CD4-positive, alpha-beta T cell (primary cell): ENCODE data around the gene CCL8. TPM values are rescaled to one million over a fixed set of nuclear protein-coding genes. Genes with fewer than 3 reads are reported as not detected.
A peak's percentile ranks its signal among the peaks of the same experiment; 100 is the strongest.

Experiments used
- ATAC-seq: fragments of 200-7000 bp; cut with Tn5 transposase; one replicate; pipeline ENCODE4 v1.10.0; 2022; ENCODE audit warnings: mild to moderate bottlenecking; ENCODE audit not compliant: poor library complexity
- CTCF ChIA-PET: fragments of 350-600 bp; sonication (Branson Sonifier 250); formaldehyde crosslinking; loops from one replicate; lab custom pipeline; 2021; ENCODE audit warnings: antibody characterized with exemption, inconsistent platforms; lab: Charles Lee
- POLR2A ChIA-PET: fragments of 350-600 bp; sonication (Branson Sonifier 250); formaldehyde crosslinking; loops from one replicate; lab custom pipeline; 2021; ENCODE audit warnings: antibody characterized with exemption, inconsistent platforms; lab: Charles Lee
- DNase-seq, 14 experiments: peaks; one replicate each; pipeline ENCODE4 v3.0.0-alpha.2; 2013 to 2020; ENCODE audit warnings: mixed read lengths in 2 of 14
- H3K27ac ChIP-seq, 2 donors: one replicate each; pipeline versions ENCODE4 v1.5.1 to v1.7.0; 2013; ENCODE audit warnings: low read length in 2 of 2, low read depth in 1 of 2, mild to moderate bottlenecking in 1 of 2
- H3K27me3 ChIP-seq, 2 experiments: 1 replicate in 1 of 2; 2 replicates in 1 of 2; pipeline versions ENCODE4 v1.6.1 to v1.7.0; 2013; ENCODE audit warnings: low read length in 2 of 2, control low read depth in 1 of 2, mild to moderate bottlenecking in 1 of 2, moderate library complexity in 1 of 2; ENCODE audit not compliant: insufficient read depth in 2 of 2, control insufficient read depth in 1 of 2
- H3K36me3 ChIP-seq: one replicate; pipeline ENCODE4 v1.6.1; 2013; ENCODE audit warnings: low read length, control low read depth; ENCODE audit not compliant: insufficient read depth
- H3K4me1 ChIP-seq: one replicate; pipeline ENCODE4 v1.6.1; 2013; ENCODE audit warnings: low read length, control low read depth; ENCODE audit not compliant: insufficient read depth
- H3K4me3 ChIP-seq: one replicate; pipeline ENCODE4 v1.5.1; 2013; ENCODE audit warnings: mild to moderate bottlenecking, low read length, moderate library complexity
- H3K9me3 ChIP-seq, 2 experiments: 1 replicate in 1 of 2; 2 replicates in 1 of 2; pipeline versions ENCODE4 v1.6.1 to v1.7.0; 2013; ENCODE audit warnings: low read length in 2 of 2, mild to moderate bottlenecking in 2 of 2, control low read depth in 1 of 2, moderate library complexity in 1 of 2; ENCODE audit not compliant: control insufficient read depth in 1 of 2, insufficient read depth in 1 of 2
- H3K27ac Mint-ChIP-seq: one replicate; pipeline ENCODE4 v1.8.0; 2020; ENCODE audit warnings: mixed read lengths
- H3K27me3 Mint-ChIP-seq: one replicate; pipeline ENCODE4 v1.8.0; 2021; ENCODE audit warnings: mixed read lengths
- H3K36me3 Mint-ChIP-seq: one replicate; pipeline ENCODE4 v1.8.0; 2021; ENCODE audit warnings: low read depth, mixed read lengths
- H3K4me1 Mint-ChIP-seq: one replicate; pipeline ENCODE4 v1.8.0; 2021; ENCODE audit warnings: low read depth, mixed read lengths
- H3K4me3 Mint-ChIP-seq: one replicate; pipeline ENCODE4 v1.8.0; 2020; ENCODE audit warnings: mild to moderate bottlenecking, mixed read lengths
- H3K9me3 Mint-ChIP-seq: one replicate; pipeline ENCODE4 v1.8.0; 2020; ENCODE audit warnings: mixed read lengths
- intact Hi-C, 2 experiments: fragments of 100-400 bp; cut with DNase I in 1 of 2; cut with micrococcal nuclease in 1 of 2; formaldehyde crosslinking; loops; one replicate each; pipeline versions ENCODE4 v1.15.1 to v1.9.0; 2023 to 2025; cut with DNase I, micrococcal nuclease
- total RNA-seq, 174 experiments: library from RNA in 2 of 174; stranded (reverse) in 2 of 174; gene quantifications; one replicate each; pipeline ENCODE4 v1.2.3 and lab custom pipeline; 2021 to 2026
- TF ChIP-seq, protein P1 (sequence below): fragments of 200-600 bp; IDR thresholded peaks from one replicate; pipeline ENCODE4 v1.8.0; 2022; ENCODE audit warnings: antibody characterized with exemption, mild to moderate bottlenecking

The CCL8 gene
- total RNA-seq, 2 experiments from 2014 or later = not detected

DNA sequence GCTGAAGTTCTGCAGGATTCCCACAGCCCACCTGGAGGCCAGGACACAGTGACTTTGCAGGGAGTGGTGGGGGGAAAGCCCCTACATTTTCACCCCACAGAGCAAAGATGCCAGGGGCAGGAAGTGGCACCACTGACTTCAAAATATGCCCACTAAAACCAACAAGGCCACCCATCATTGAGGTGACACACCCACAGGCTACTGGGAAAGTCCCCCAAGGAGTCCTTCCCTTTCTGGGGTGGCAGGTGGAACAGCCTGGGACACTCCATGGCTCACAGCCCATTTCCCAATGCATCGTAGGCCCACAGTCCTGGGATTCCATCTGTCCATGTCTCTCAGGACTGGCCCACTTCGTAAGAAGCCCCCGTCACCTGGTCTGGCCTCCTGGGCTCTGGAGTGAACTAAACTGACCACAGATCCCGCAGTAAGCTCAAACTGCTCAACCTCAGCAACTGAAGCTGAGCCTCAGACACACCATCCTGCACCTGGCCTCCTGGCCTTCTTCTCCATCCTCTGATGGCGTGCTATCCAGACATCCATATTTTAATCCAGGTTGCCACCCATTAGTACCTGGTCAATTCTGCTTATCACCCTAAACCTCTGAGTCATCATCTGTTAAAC is 51.3 kb downstream of the CCL8 start:
- no peaks in the 10 kb centered on the region for H3K27me3 ChIP-seq
- no peak overlapping the region for H3K4me3 ChIP-seq
- TF ChIP-seq, protein P1, sequence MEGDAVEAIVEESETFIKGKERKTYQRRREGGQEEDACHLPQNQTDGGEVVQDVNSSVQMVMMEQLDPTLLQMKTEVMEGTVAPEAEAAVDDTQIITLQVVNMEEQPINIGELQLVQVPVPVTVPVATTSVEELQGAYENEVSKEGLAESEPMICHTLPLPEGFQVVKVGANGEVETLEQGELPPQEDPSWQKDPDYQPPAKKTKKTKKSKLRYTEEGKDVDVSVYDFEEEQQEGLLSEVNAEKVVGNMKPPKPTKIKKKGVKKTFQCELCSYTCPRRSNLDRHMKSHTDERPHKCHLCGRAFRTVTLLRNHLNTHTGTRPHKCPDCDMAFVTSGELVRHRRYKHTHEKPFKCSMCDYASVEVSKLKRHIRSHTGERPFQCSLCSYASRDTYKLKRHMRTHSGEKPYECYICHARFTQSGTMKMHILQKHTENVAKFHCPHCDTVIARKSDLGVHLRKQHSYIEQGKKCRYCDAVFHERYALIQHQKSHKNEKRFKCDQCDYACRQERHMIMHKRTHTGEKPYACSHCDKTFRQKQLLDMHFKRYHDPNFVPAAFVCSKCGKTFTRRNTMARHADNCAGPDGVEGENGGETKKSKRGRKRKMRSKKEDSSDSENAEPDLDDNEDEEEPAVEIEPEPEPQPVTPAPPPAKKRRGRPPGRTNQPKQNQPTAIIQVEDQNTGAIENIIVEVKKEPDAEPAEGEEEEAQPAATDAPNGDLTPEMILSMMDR = no peak
- no peak for ATAC-seq
- no peaks in the 10 kb centered on the region for H3K36me3 ChIP-seq
- DNase-seq = peak in 1 of 14 experiments; percentile 19
- H3K27me3 Mint-ChIP-seq = no peaks in the 10 kb centered on the region
- peaks cover 3% of the 10 kb centered on the region for H3K4me1 Mint-ChIP-seq
- no peaks in the 10 kb centered on the region for H3K36me3 Mint-ChIP-seq
- no peak overlapping the region for H3K27ac ChIP-seq
- H3K27ac Mint-ChIP-seq = no peak overlapping the region
- H3K4me1 ChIP-seq = peaks cover 2% of the 10 kb centered on the region
- no peaks in the 10 kb centered on the region for H3K9me3 ChIP-seq
- POLR2A ChIA-PET = no interaction called here
- no peak overlapping the region for H3K4me3 Mint-ChIP-seq
- H3K9me3 Mint-ChIP-seq = no peaks in the 10 kb centered on the region
- CTCF ChIA-PET = no interaction called here
- intact Hi-C loops = no loop called here

DNA sequence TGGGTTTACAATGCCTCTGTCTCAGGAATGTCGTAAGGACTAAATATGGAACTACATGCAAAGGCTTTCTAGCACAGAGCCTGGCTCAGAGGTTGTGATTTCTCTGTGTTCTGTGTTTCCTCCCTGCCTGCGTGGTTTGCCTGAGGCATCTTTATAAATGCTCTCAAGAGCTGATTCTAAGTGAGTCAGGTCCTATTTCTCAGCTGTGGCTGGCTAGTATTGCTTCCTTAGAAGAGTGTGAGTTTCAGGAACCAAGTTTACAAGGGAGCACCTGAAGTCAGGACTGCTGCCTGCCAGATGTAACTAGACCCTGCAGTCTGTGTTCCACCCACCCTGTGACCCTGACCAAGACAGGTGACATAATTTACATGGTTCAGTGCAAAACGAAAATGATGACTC is 51.8 kb downstream of the CCL8 start:
- TF ChIP-seq, protein P1 = no peak
- ChIA-PET CTCF (no interaction called here), POLR2A (no interaction called here)
- no peak overlapping the region for H3K4me3 ChIP-seq
- Mint-ChIP-seq H3K27ac (no peak overlapping the region), H3K4me1 (no peaks in the 10 kb centered on the region), H3K27me3 (no peaks in the 10 kb centered on the region), H3K36me3 (no peaks in the 10 kb centered on the region), H3K4me3 (no peak overlapping the region), H3K9me3 (no peaks in the 10 kb centered on the region)
- no peaks in the 10 kb centered on the region for H3K27me3 ChIP-seq
- H3K9me3 ChIP-seq = no peaks in the 10 kb centered on the region
- H3K36me3 ChIP-seq = no peaks in the 10 kb centered on the region
- DNase-seq = peak in 2 of 14 experiments; percentile 17 to 35
- H3K4me1 ChIP-seq = peaks cover 2% of the 10 kb centered on the region
- ATAC-seq = no peak
- no peak overlapping the region for H3K27ac ChIP-seq
- intact Hi-C loops = no loop called here

Other genes with a start within 250 kb of the CCL8 start
- gene CCL2, start 64.2 kb upstream of the CCL8 start, total RNA-seq = not detected
- not detected for gene CCL7, start 49.2 kb upstream of the CCL8 start, total RNA-seq
- not detected for gene CCL11, start 33.7 kb upstream of the CCL8 start, total RNA-seq
- gene CCL13, start 37.0 kb downstream of the CCL8 start, total RNA-seq = not detected
- gene CCL1, start 43.8 kb downstream of the CCL8 start, total RNA-seq = not detected